OCI-M1 (cell line): ENCODE results near the gene PRKG1.
"Not testable (repeated sequence)": the region's sequence is repeated elsewhere in the genome, so short reads cannot be mapped to it uniquely, and the experiment has no call there.

Experiments used
- DNase-seq: peaks from one replicate; lab custom pipeline; 2025; lab: John Stamatoyannopoulos, UW

Gene PRKG1

GRCh38 chr10:51510231-51510630, 435.9 kb downstream of the PRKG1 start:
- DNase-seq: no peak

GRCh38 chr10:51521605-51522004, 447.3 kb downstream of the PRKG1 start:
- no peak for DNase-seq

- no peak for DNase-seq
Observed at GRCh38 chr10:51522858-51523257, 448.6 kb downstream of the PRKG1 start.

- no peak for DNase-seq
Observed at GRCh38 chr10:51523440-51523839, 449.2 kb downstream of the PRKG1 start.

GRCh38 chr10:51524041-51524440, 449.8 kb downstream of the PRKG1 start:
- DNase-seq: no peak

- no peak for DNase-seq
Observed at GRCh38 chr10:51527522-51528219, 453.4 kb downstream of the PRKG1 start.

GRCh38 chr10:51528527-51528926, 454.2 kb downstream of the PRKG1 start:
- no peak for DNase-seq

GRCh38 chr10:51530541-51530940, 456.3 kb downstream of the PRKG1 start:
- DNase-seq: no peak

GRCh38 chr10:51532044-51532443, 457.8 kb downstream of the PRKG1 start:
- DNase-seq: no peak

GRCh38 chr10:51542853-51543252, 468.6 kb downstream of the PRKG1 start:
- no peak for DNase-seq

GRCh38 chr10:51544933-51545332, 470.6 kb downstream of the PRKG1 start:
- DNase-seq: no peak

- DNase-seq: no peak
Observed at GRCh38 chr10:51547941-51548340, 473.7 kb downstream of the PRKG1 start.

- DNase-seq: no peak
Observed at GRCh38 chr10:51552879-51553278, 478.6 kb downstream of the PRKG1 start.

- DNase-seq: no peak
Observed at GRCh38 chr10:51564896-51565510, 490.7 kb downstream of the PRKG1 start.

GRCh38 chr10:51567271-51567670, 493.0 kb downstream of the PRKG1 start:
- no peak for DNase-seq

- DNase-seq: no peak
Observed at GRCh38 chr10:51569467-51569866, 495.2 kb downstream of the PRKG1 start.

GRCh38 chr10:51574248-51575048, 500.2 kb downstream of the PRKG1 start:
- DNase-seq: no peak

- not testable (repeated sequence) for DNase-seq
Observed at GRCh38 chr10:51581196-51581595, 506.9 kb downstream of the PRKG1 start.

GRCh38 chr10:51583976-51584375, 509.7 kb downstream of the PRKG1 start:
- DNase-seq: no peak

GRCh38 chr10:51585742-51586141, 511.5 kb downstream of the PRKG1 start:
- peak; percentile 13 for DNase-seq

GRCh38 chr10:51588984-51589383, 514.7 kb downstream of the PRKG1 start:
- DNase-seq: no peak

GRCh38 chr10:51590818-51591217, 516.5 kb downstream of the PRKG1 start:
- DNase-seq: no peak

GRCh38 chr10:51596695-51597094, 522.4 kb downstream of the PRKG1 start:
- no peak for DNase-seq
